ENCODE data around the gene CRTC1.

- TF ChIP-seq FOXA1 (IDR thresholded peaks at IDR 0.05) (no peak), L3MBTL2 (conservative IDR thresholded peaks at IDR 0.05) (no peak), SP1 (IDR thresholded peaks at IDR 0.05) (no peak), CTBP1 (IDR thresholded peaks at IDR 0.05; ENCODE audit: borderline replicate concordance) (no peak)
Observed at GRCh38 chr19:18671303-18672043, 12.0 kb upstream of the CRTC1 start.
